ENCODE measurements around the gene MMP13. TPM values are rescaled to one million over a fixed set of nuclear protein-coding genes. Genes with fewer than 3 reads are reported as not detected.

The MMP13 gene
- total RNA-seq, 1 donor from 2014 or later: not detected

DNA sequence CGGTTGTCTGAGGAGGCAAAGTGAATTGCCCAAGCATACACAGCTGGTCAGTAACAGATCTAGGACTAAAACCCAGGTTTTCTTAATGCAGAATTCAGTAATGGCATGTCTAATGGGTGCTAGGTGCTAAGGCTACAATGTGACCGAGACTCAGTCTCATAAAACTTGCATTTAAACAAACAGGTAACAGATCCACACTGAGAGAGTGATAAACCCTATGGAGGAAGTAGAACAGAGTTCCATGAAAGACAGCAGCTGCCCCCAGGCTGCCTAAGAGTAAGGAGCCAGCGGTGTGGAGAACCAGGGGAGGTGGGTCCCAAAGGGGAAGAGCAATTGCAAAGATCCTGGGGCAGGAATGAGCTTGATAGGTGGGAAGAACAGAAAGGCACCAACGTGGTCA lies 27.3 kb downstream of the MMP13 start:
- TF ChIP-seq, protein P1, sequence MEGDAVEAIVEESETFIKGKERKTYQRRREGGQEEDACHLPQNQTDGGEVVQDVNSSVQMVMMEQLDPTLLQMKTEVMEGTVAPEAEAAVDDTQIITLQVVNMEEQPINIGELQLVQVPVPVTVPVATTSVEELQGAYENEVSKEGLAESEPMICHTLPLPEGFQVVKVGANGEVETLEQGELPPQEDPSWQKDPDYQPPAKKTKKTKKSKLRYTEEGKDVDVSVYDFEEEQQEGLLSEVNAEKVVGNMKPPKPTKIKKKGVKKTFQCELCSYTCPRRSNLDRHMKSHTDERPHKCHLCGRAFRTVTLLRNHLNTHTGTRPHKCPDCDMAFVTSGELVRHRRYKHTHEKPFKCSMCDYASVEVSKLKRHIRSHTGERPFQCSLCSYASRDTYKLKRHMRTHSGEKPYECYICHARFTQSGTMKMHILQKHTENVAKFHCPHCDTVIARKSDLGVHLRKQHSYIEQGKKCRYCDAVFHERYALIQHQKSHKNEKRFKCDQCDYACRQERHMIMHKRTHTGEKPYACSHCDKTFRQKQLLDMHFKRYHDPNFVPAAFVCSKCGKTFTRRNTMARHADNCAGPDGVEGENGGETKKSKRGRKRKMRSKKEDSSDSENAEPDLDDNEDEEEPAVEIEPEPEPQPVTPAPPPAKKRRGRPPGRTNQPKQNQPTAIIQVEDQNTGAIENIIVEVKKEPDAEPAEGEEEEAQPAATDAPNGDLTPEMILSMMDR (IDR thresholded peaks at IDR 0.05; ENCODE audit: unreplicated experiment): no peak
- Mint-ChIP-seq H3K9me3 (no peaks in the 10 kb centered on the region), H3K27me3 (ENCODE audit: low read depth) (peaks cover 17% of the 10 kb centered on the region), H3K36me3 (no peaks in the 10 kb centered on the region), H3K27ac (no peak overlapping the region), H3K4me3 (no peak overlapping the region), H3K4me1 (peaks cover 3% of the 10 kb centered on the region)
- DNase-seq (ENCODE audit: low spot score in 2 of 2, unreplicated experiment in 2 of 2): no peak

GRCh38 chr11:102927624-102927990 lies 27.9 kb downstream of the MMP13 start:
- TF ChIP-seq, protein P1 (IDR thresholded peaks at IDR 0.05; ENCODE audit: unreplicated experiment): no peak
- no peak overlapping the region for H3K27ac Mint-ChIP-seq
- H3K4me1 Mint-ChIP-seq: peaks cover 3% of the 10 kb centered on the region
- H3K9me3 Mint-ChIP-seq: no peaks in the 10 kb centered on the region
- no peaks in the 10 kb centered on the region for H3K36me3 Mint-ChIP-seq
- peaks cover 13% of the 10 kb centered on the region for H3K27me3 Mint-ChIP-seq (ENCODE audit: low read depth)
- no peak overlapping the region for H3K4me3 Mint-ChIP-seq
- no peak for DNase-seq (ENCODE audit: low spot score in 2 of 2, unreplicated experiment in 2 of 2)

GRCh38 chr11:102926961-102927623 lies 28.4 kb downstream of the MMP13 start:
- Mint-ChIP-seq H3K4me3 (no peak overlapping the region), H3K9me3 (no peaks in the 10 kb centered on the region), H3K27me3 (ENCODE audit: low read depth) (peaks cover 13% of the 10 kb centered on the region), H3K36me3 (no peaks in the 10 kb centered on the region), H3K4me1 (peaks cover 3% of the 10 kb centered on the region), H3K27ac (no peak overlapping the region)
- TF ChIP-seq, protein P1 (IDR thresholded peaks at IDR 0.05; ENCODE audit: unreplicated experiment): no peak
- no peak for DNase-seq (ENCODE audit: low spot score in 2 of 2, unreplicated experiment in 2 of 2)

- TF ChIP-seq, protein P1 (IDR thresholded peaks at IDR 0.05; ENCODE audit: unreplicated experiment): no peak
- peaks cover 3% of the 10 kb centered on the region for H3K4me1 Mint-ChIP-seq
- no peaks in the 10 kb centered on the region for H3K9me3 Mint-ChIP-seq
- H3K36me3 Mint-ChIP-seq: no peaks in the 10 kb centered on the region
- DNase-seq (ENCODE audit: low spot score in 2 of 2, unreplicated experiment in 2 of 2): no peak
- H3K27ac Mint-ChIP-seq: no peak overlapping the region
- peaks cover 8% of the 10 kb centered on the region for H3K27me3 Mint-ChIP-seq (ENCODE audit: low read depth)
- H3K4me3 Mint-ChIP-seq: no peak overlapping the region
Measured at GRCh38 chr11:102926517-102926916, 29.0 kb downstream of the MMP13 start.

DNA sequence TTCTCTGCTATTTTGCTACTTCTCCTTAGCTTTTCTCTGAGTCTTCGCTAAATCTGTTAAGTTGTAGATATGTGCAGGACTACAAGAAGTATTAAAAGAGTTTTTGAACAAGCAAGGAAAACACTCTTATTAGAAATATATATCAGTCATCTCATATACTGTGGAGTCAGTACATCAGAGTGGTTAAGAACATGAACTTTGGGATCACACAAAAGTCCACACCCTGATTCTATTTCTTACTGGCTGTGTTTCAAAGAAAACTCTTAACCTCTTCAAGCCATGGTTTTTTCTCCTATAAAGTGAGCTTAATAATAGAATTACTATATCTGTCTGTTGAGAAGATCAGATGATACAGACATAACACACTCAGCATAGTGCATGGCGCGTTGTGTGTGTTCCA lies 29.5 kb downstream of the MMP13 start:
- Mint-ChIP-seq H3K4me3 (no peak overlapping the region), H3K27ac (no peak overlapping the region), H3K36me3 (no peaks in the 10 kb centered on the region)

More for the DNA sequence above, 29.5 kb downstream of the MMP13 start:
- no peak for DNase-seq (ENCODE audit: low spot score in 2 of 2, unreplicated experiment in 2 of 2)
- Mint-ChIP-seq H3K9me3 (no peaks in the 10 kb centered on the region), H3K27me3 (ENCODE audit: low read depth) (peaks cover 2% of the 10 kb centered on the region), H3K4me1 (peaks cover 3% of the 10 kb centered on the region)
- TF ChIP-seq, protein P1 (IDR thresholded peaks at IDR 0.05; ENCODE audit: unreplicated experiment): no peak
